Lower leg skin (tissue), 4 donors: Measurements from ENCODE around the gene RAF1. TPM values are rescaled to one million over a fixed set of nuclear protein-coding genes. Genes with fewer than 3 reads are reported as not detected.
A peak's percentile ranks its signal among the peaks of the same experiment; 100 is the strongest.
"Not testable (repeated sequence)": the region's sequence is repeated elsewhere in the genome, so short reads cannot be mapped to it uniquely, and the experiment has no call there.

ENCODE experiments used
- DNase-seq, 2 donors: peaks; one replicate each; pipeline ENCODE4 v3.0.0-alpha.2; 2019; ENCODE audit warnings: low spot score in 2 of 2
- H3K4me3 ChIP-seq: fragments of 200-600 bp; sonication (generic); 2 replicates; pipeline ENCODE4 v1.5.1; 2017; ENCODE audit warnings: mild to moderate bottlenecking, low read depth; ENCODE audit not compliant: poor library complexity, severe bottlenecking
- POLR2A ChIP-seq, 2 donors: fragments of 450-650 bp; IDR thresholded peaks; one replicate each; pipeline ENCODE4 v1.6.1; 2016 to 2017; ENCODE audit warnings: antibody characterized with exemption in 2 of 2, mild to moderate bottlenecking in 1 of 2, moderate library complexity in 1 of 2
- WGBS, 2 donors: methylation state at CpG; one replicate each; pipeline ENCODE4 v1.1.5; 2018; 5-methylcytosine and 5-hydroxymethylcytosine counted together
- intact Hi-C: fragments of 100-400 bp; cut with DNase I; formaldehyde crosslinking; loops from one replicate; pipeline ENCODE4 v1.15.0; 2023; ENCODE audit warnings: low total_unique reads
- total RNA-seq, 4 donors: library from RNA; depleted of rRNA; stranded (reverse); fragments of >200 nt; gene quantifications; one replicate each; pipeline ENCODE4 v1.1.0, GENCODE V29; 2016
- TF ChIP-seq, protein P1 (sequence below), 3 donors: fragments of 450-650 bp; IDR thresholded peaks; one replicate each; pipeline ENCODE4 v1.5.1; 2016; ENCODE audit warnings: antibody characterized with exemption in 3 of 3, mild to moderate bottlenecking in 3 of 3, moderate library complexity in 2 of 3

The RAF1 gene
- total RNA-seq, 4 donors from 2014 or later: 126 to 140 (median 131) TPM

DNA sequence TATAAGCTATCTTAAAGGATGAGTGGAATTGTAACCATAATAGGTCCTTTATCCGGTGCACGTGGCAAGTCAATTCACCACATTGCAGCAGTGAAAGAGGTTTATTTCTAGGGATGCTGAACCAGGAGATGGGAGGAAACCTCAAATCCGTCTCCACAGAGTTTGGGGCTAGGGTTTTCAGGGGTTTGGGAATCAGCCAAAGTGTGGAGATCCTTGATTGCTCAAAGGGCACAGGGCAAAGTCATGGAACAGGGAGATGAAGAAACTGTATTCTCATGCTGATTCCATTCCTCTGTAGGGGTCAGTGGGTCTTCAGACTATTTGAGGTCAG, 7.2 kb upstream of the RAF1 start:
- TF ChIP-seq POLR2A (IDR thresholded peaks at IDR 0.05): no peak
- TF ChIP-seq, protein P1, sequence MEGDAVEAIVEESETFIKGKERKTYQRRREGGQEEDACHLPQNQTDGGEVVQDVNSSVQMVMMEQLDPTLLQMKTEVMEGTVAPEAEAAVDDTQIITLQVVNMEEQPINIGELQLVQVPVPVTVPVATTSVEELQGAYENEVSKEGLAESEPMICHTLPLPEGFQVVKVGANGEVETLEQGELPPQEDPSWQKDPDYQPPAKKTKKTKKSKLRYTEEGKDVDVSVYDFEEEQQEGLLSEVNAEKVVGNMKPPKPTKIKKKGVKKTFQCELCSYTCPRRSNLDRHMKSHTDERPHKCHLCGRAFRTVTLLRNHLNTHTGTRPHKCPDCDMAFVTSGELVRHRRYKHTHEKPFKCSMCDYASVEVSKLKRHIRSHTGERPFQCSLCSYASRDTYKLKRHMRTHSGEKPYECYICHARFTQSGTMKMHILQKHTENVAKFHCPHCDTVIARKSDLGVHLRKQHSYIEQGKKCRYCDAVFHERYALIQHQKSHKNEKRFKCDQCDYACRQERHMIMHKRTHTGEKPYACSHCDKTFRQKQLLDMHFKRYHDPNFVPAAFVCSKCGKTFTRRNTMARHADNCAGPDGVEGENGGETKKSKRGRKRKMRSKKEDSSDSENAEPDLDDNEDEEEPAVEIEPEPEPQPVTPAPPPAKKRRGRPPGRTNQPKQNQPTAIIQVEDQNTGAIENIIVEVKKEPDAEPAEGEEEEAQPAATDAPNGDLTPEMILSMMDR (IDR thresholded peaks at IDR 0.05): no peak
- 87 to 91% methylated on average over 3 of the region's 3 CpGs for WGBS, 2 donors
- DNase-seq: no peak
- intact Hi-C loops: no loop called here
- H3K4me3 ChIP-seq: no peak overlapping the region

DNA sequence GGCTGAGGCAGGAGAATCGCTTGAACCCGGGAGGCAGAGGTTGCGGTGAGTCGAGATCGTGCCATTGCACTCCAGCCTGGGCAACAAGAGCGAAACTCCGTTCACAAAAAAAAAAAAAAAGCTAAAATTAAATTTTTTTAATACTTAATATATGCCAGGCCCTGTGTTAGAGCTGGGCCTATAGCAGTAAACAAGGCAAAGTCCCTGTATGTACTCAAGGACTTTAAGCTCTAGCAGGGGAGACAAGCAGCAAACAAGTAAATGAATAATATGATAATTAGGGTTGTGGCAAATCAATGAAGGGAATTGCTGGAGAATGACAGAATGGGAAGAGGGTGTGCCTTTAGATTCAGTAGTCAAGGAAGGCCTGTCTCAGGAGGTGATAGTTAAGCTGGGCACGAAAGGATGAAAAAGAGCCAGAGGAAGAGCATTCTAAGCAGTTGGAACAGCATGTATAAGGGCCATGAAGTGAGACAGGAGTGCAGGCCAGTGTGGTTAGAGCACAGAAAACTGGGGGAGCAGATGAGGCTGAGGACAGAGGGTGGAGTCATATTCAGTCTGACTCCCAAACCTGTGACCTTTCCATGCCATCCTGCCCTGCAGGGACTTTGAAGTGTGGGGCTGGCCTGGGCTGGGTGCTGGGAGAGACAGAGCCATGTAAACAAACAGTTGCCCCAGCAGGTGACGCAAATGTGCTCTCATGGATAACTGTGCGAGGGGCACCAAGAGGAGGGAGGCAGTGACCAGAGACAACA, 6.6 kb upstream of the RAF1 start:
- H3K4me3 ChIP-seq: no peak overlapping the region
- no peak for DNase-seq
- TF ChIP-seq, protein P1 (IDR thresholded peaks at IDR 0.05): no peak
- no peak for TF ChIP-seq POLR2A (IDR thresholded peaks at IDR 0.05)
- intact Hi-C loops: loop anchor here (1.0 kb wide), 1 partner anchor 19 kb away; no protein-coding TSS in a partner anchor
- 85 to 95% methylated on average over 10 of the region's 10 CpGs for WGBS, 2 donors

DNA sequence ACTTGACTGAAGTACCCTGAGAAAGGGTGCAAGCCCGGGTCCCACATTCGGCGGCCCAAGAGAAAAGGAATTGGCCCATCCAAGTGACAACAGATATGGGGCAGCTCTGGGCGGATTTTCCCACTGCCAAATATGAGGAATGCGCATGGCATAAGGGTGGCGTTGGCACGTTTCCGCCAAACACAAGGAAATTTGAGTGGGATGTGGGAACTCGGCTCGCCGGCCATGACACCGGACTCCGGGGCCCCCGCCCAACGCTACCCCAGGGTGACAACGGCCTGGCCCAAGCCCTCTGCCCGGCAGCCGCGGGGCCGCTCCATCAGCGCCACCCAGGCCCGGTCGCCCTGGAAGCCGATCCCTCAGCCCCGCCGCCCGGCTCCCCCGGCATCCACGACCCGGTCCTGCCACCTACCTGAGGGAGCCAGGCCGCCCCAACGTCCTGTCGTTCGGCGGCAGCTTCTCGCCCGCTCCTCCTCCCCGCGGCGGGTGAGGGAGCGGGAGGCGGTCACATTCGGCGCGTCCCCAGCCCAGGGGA, 449 bp downstream of the RAF1 start:
- DNase-seq: peak; percentile 56 to 88
- intact Hi-C loops: no loop called here
- peak overlapping the region; percentile 69 for H3K4me3 ChIP-seq
- 0% methylated on average over 22 to 38 of the region's 45 CpGs for WGBS, 2 donors
- TF ChIP-seq, protein P1 (IDR thresholded peaks at IDR 0.05): no peak
- TF ChIP-seq POLR2A (IDR thresholded peaks at IDR 0.05): no peak

DNA sequence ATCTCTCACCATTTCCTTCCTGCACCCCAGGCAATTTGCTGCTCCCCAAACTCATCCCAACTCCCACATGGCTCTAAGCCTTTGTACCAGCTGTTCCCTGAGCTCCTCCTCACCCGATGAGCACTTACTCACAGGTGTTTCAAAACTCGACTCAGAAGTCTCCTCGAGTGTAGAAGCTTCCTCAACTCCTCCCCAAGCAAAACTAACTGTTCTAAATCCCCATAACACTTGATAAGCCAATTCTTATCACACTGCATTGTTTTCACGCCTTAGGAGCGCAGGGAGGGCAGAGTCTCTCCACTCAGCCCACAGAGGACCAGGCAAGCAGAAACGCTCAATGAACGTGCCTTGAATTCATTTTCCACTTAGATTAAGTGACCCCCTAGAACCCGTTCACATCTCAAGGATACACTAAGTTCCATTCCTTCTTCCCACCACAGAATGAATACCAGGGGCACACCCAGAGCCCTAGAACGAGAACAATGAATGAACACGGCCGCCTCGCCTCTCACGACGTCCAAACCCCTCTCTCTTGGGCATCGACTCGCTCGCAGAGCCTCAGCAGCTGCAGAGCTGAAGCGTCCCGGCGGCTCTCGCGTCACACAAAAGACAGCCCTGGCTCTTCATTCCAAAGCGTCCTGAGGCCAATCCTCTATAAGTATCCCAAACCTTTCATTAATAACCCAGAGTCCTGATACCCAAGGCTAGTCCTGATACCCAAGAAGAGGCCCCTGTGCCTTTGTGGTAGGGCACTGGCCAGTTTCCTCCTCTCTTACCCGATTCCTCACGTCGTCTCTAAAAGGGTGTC, 1.1 kb downstream of the RAF1 start:
- H3K4me3 ChIP-seq: peak overlapping the region; percentile 69
- WGBS, 2 donors: 0 to 1% methylated on average over 26 of the region's 26 CpGs
- DNase-seq: peak in 1 of 2 donors; percentile 86
- intact Hi-C loops: no loop called here
- TF ChIP-seq POLR2A (IDR thresholded peaks at IDR 0.05): no peak
- TF ChIP-seq, protein P1 (IDR thresholded peaks at IDR 0.05): no peak

DNA sequence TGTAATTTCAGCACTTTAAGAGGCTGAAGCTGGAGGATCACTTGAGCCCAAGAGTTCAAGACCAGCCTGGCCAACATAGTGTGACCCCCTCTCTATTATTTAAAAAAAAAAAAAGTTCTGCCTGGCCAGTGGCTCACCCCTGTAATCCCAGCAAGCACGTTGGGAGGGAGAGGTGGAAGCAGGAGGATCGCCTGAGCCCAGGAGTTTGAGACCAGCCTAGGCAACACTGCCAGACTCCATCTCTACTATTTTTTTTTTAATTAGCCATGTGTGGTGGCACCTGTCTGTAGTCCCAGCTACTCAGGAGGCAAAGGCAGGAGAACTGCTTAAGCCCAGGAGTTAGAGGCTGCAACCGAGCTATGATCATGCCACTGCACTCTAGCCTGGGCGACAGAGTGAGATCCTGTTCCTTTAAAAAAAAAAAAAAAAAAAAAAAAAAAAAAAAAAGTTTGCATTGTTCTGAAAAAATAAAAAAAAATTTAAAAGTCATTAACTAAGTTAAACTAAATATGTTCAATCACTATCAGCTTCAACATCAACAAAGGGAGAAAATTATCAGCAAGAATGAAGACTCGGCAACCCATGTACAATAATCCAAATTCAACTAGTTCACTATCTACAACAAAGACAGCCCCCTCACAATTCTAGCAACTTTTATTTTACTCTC, 1.9 kb downstream of the RAF1 start:
- H3K4me3 ChIP-seq: no peak overlapping the region
- intact Hi-C loops: no loop called here
- DNase-seq: no peak
- TF ChIP-seq, protein P1 (IDR thresholded peaks at IDR 0.05): no peak
- no peak for TF ChIP-seq POLR2A (IDR thresholded peaks at IDR 0.05)
- WGBS, 2 donors: 22 to 33% methylated on average over 5 of the region's 5 CpGs

DNA sequence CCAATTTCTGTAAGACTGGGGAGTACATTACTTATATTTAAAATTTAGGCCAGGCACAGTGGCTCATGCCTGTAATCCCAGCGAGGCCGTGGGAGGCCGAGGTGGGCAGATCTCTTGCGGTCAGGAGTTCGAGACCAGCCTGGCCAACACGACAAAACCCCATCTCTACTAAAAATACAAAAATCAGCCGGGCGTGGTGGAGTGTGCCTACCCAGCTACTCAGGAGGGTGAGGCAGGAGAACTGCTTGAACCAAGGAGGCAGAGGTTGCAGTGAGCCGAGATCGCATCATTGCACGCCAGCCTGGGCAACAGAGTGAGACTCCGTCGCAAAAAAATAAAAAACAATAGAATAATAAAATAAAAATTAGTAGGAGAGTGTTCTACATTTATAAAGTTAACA, 2.5 kb downstream of the RAF1 start:
- WGBS, 2 donors: 81 to 84% methylated on average over 13 of the region's 13 CpGs
- H3K4me3 ChIP-seq, intact Hi-C loops, DNase-seq: not testable (repeated sequence)
